DMS153 treated with DMSO at 0.1 percent for 48 hours (cell line): ENCODE results near the gene TYW5.

Experiments
- DNase-seq: peaks from one replicate; lab custom pipeline; 2025; ENCODE audit not compliant: unreplicated experiment; lab: John Stamatoyannopoulos, UW

The TYW5 gene

GRCh38 chr2:199955339-199956061, at the start of gene TYW5, which contains the start of gene MAIP1:
TSS of gene TYW5 (minus strand) at chr2:199955491. CDS start at chr2:199955470, 21 bp downstream.
TSS of gene MAIP1 (plus strand) at chr2:199955582. CDS start at chr2:199955799, 217 bp downstream.
- DNase-seq, result peak; percentile 31

GRCh38 chr2:200003444-200003843, 48.2 kb upstream of the TYW5 start:
- DNase-seq, result no peak

- no peak for DNase-seq
Observed at GRCh38 chr2:200000444-200001163, 45.3 kb upstream of the TYW5 start.

- DNase-seq, result no peak
Observed at GRCh38 chr2:199999166-199999565, 43.9 kb upstream of the TYW5 start.

- DNase-seq, result no peak
Observed at GRCh38 chr2:199997296-199997695, 42.0 kb upstream of the TYW5 start.

GRCh38 chr2:199994896-199995295, 39.6 kb upstream of the TYW5 start:
- DNase-seq, result no peak

- DNase-seq, result no peak
Observed at GRCh38 chr2:199994371-199994770, 39.1 kb upstream of the TYW5 start.

- no peak for DNase-seq
Observed at GRCh38 chr2:199992296-199992695, 37.0 kb upstream of the TYW5 start.

GRCh38 chr2:199991691-199992090, 36.4 kb upstream of the TYW5 start:
- no peak for DNase-seq

- DNase-seq, result no peak
Observed at GRCh38 chr2:199989822-199990221, 34.5 kb upstream of the TYW5 start.

GRCh38 chr2:199988151-199988550, 32.9 kb upstream of the TYW5 start:
- no peak for DNase-seq

- DNase-seq, result no peak
Observed at GRCh38 chr2:199987586-199987985, 32.3 kb upstream of the TYW5 start.

- peak; percentile 9 for DNase-seq
Observed at GRCh38 chr2:199985625-199986207, 30.4 kb upstream of the TYW5 start.

- DNase-seq, result no peak
Observed at GRCh38 chr2:199984755-199985154, 29.5 kb upstream of the TYW5 start.

- DNase-seq, result no peak
Observed at GRCh38 chr2:199984159-199984558, 28.9 kb upstream of the TYW5 start.

- no peak for DNase-seq
Observed at GRCh38 chr2:199983534-199983933, 28.2 kb upstream of the TYW5 start.

- no peak for DNase-seq
Observed at GRCh38 chr2:199982126-199982843, 27.0 kb upstream of the TYW5 start.

GRCh38 chr2:199979832-199980628, 24.7 kb upstream of the TYW5 start:
- peak; percentile 39 for DNase-seq

- DNase-seq, result no peak
Observed at GRCh38 chr2:199979398-199979797, 24.1 kb upstream of the TYW5 start.

GRCh38 chr2:199977984-199978415, 22.7 kb upstream of the TYW5 start:
- DNase-seq, result no peak
